Glutamatergic neuron (in vitro differentiated cells): Measurements from ENCODE around the gene CACNA1I. TPM values are rescaled to one million over a fixed set of nuclear protein-coding genes. Genes with fewer than 3 reads are reported as not detected.

Source experiments
- DNase-seq: peaks from one replicate; pipeline ENCODE4 v3.0.0; 2022
- H3K27ac Mint-ChIP-seq: one replicate; pipeline ENCODE4 v1.8.0; 2020; ENCODE audit warnings: mild to moderate bottlenecking, mixed read lengths, inconsistent platforms; ENCODE audit not compliant: unreplicated experiment
- H3K27me3 Mint-ChIP-seq: one replicate; pipeline ENCODE4 v1.8.0; 2020; ENCODE audit warnings: mild to moderate bottlenecking, moderate library complexity, mixed read lengths, inconsistent platforms; ENCODE audit not compliant: unreplicated experiment
- H3K36me3 Mint-ChIP-seq: one replicate; pipeline ENCODE4 v1.8.0; 2020; ENCODE audit warnings: mild to moderate bottlenecking, mixed read lengths, inconsistent platforms; ENCODE audit not compliant: unreplicated experiment
- H3K4me1 Mint-ChIP-seq: one replicate; pipeline ENCODE4 v1.8.0; 2020; ENCODE audit warnings: mild to moderate bottlenecking, low read depth, mixed read lengths, inconsistent platforms; ENCODE audit not compliant: unreplicated experiment
- H3K4me3 Mint-ChIP-seq: one replicate; pipeline ENCODE4 v1.8.0; 2020; ENCODE audit warnings: mild to moderate bottlenecking, mixed read lengths, inconsistent platforms; ENCODE audit not compliant: unreplicated experiment
- H3K9me3 Mint-ChIP-seq: one replicate; pipeline ENCODE4 v1.8.0; 2020; ENCODE audit warnings: mild to moderate bottlenecking, moderate library complexity, mixed read lengths, inconsistent platforms; ENCODE audit not compliant: unreplicated experiment
- CTCF ChIP-seq: fragments of 200-600 bp; sonication (generic); IDR thresholded peaks from one replicate; pipeline ENCODE4 v1.5.0; 2021; ENCODE audit not compliant: partially characterized antibody, unreplicated experiment
- total RNA-seq: library from RNA; stranded (reverse); fragmentation: NEBNext Ultra II Directional; extraction: Animal tissue kit (Norgen Biotek cat#: 25700); gene quantifications from one replicate; pipeline ENCODE4 v1.2.1, GENCODE V29; 2021; ENCODE audit not compliant: unreplicated experiment

CACNA1I gene
- total RNA-seq, 1 donor from 2014 or later = 0.12 TPM

DNA sequence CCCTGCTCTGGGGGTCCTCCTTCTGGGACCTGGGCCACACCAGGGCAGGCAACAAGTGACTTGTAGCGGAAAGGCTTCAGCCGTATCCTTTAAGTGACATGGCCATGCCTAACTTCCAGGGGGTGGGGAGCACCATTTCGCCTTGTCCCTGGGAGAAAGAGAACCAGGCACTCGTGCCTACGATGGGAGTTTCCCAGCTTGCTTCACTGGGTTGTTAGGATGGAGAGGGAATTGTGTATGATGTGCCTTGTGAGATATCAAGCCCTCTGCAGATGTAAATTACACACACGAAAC lies 151.4 kb downstream of the CACNA1I start:
- no peaks in the 10 kb centered on the region for H3K9me3 Mint-ChIP-seq
- H3K4me1 Mint-ChIP-seq = peaks cover 1% of the 10 kb centered on the region
- no peaks in the 10 kb centered on the region for H3K36me3 Mint-ChIP-seq
- TF ChIP-seq CTCF = no peak
- H3K27me3 Mint-ChIP-seq = peaks cover 3% of the 10 kb centered on the region
- no peak for DNase-seq
- H3K4me3 Mint-ChIP-seq = no peak overlapping the region
- no peak overlapping the region for H3K27ac Mint-ChIP-seq

GRCh38 chr22:39722501-39722900 lies 151.9 kb downstream of the CACNA1I start:
- no peaks in the 10 kb centered on the region for H3K4me1 Mint-ChIP-seq
- no peak for TF ChIP-seq CTCF
- H3K27ac Mint-ChIP-seq = no peak overlapping the region
- no peaks in the 10 kb centered on the region for H3K9me3 Mint-ChIP-seq
- H3K4me3 Mint-ChIP-seq = no peak overlapping the region
- peaks cover 3% of the 10 kb centered on the region for H3K27me3 Mint-ChIP-seq
- DNase-seq = no peak
- no peaks in the 10 kb centered on the region for H3K36me3 Mint-ChIP-seq

GRCh38 chr22:39723463-39723862 lies 152.9 kb downstream of the CACNA1I start:
- H3K36me3 Mint-ChIP-seq = no peaks in the 10 kb centered on the region
- H3K4me1 Mint-ChIP-seq = no peaks in the 10 kb centered on the region
- no peak overlapping the region for H3K27ac Mint-ChIP-seq
- H3K4me3 Mint-ChIP-seq = no peak overlapping the region
- H3K9me3 Mint-ChIP-seq = no peaks in the 10 kb centered on the region
- DNase-seq = no peak
- H3K27me3 Mint-ChIP-seq = peaks cover 3% of the 10 kb centered on the region
- TF ChIP-seq CTCF = no peak

- Mint-ChIP-seq H3K4me3 (no peak overlapping the region), H3K27me3 (peaks cover 3% of the 10 kb centered on the region), H3K27ac (no peak overlapping the region), H3K4me1 (no peaks in the 10 kb centered on the region), H3K9me3 (no peaks in the 10 kb centered on the region), H3K36me3 (no peaks in the 10 kb centered on the region)
- DNase-seq = no peak
- TF ChIP-seq CTCF = no peak
Observed at GRCh38 chr22:39723899-39724351, 153.4 kb downstream of the CACNA1I start.

- TF ChIP-seq CTCF = no peak
- Mint-ChIP-seq H3K27ac (no peak overlapping the region), H3K36me3 (no peaks in the 10 kb centered on the region), H3K4me3 (no peak overlapping the region), H3K9me3 (no peaks in the 10 kb centered on the region), H3K27me3 (no peaks in the 10 kb centered on the region), H3K4me1 (no peaks in the 10 kb centered on the region)
- DNase-seq = no peak
Observed at GRCh38 chr22:39724390-39724789, 153.8 kb downstream of the CACNA1I start.
